MM.1S (cell line): Measurements from ENCODE around the gene KIRREL3.

ENCODE experiments used
- DNase-seq: peaks from one replicate; pipeline ENCODE4 v3.0.0-alpha.2; 2015
- H2AFZ ChIP-seq: fragments of 300-600 bp; sonication (generic); 2 replicates; pipeline ENCODE4 v1.6.0; 2016; ENCODE audit warnings: antibody characterized with exemption, low read length
- H3F3A ChIP-seq: fragments of 300-600 bp; sonication (generic); 2 replicates; pipeline ENCODE4 v1.6.1; 2016; ENCODE audit warnings: mild to moderate bottlenecking, antibody characterized with exemption, low read length, moderate library complexity, mixed read lengths; ENCODE audit not compliant: insufficient read depth
- H3K27ac ChIP-seq: fragments of 300-600 bp; sonication (generic); 2 replicates; pipeline ENCODE4 v1.5.1; 2016; ENCODE audit warnings: mild to moderate bottlenecking, low read length
- H3K27me3 ChIP-seq: fragments of 300-600 bp; sonication (generic); replicated peaks from 2 replicates; pipeline ENCODE4 v1.6.0; 2016; ENCODE audit warnings: low read length; ENCODE audit not compliant: insufficient read depth
- H3K36me3 ChIP-seq: fragments of 300-600 bp; sonication (generic); replicated peaks from 2 replicates; pipeline ENCODE4 v1.6.1; 2016; ENCODE audit warnings: mild to moderate bottlenecking, low read length, mixed read lengths; ENCODE audit not compliant: insufficient read depth
- H3K4me1 ChIP-seq: fragments of 300-600 bp; sonication (generic); 2 replicates; pipeline ENCODE4 v1.6.1; 2016; ENCODE audit warnings: low read length, mixed read lengths
- H3K4me2 ChIP-seq: fragments of 300-600 bp; sonication (generic); 2 replicates; pipeline ENCODE4 v1.6.0; 2016; ENCODE audit warnings: low read depth, low read length
- H3K4me3 ChIP-seq: fragments of 300-600 bp; sonication (generic); 2 replicates; pipeline ENCODE4 v1.5.1; 2016; ENCODE audit warnings: low read length, mixed read lengths
- H3K79me2 ChIP-seq: fragments of 300-600 bp; sonication (generic); 2 replicates; pipeline ENCODE4 v1.6.1; 2016; ENCODE audit warnings: mixed run types, low read length, mixed read lengths
- H3K9ac ChIP-seq: fragments of 300-600 bp; sonication (generic); 2 replicates; pipeline ENCODE4 v1.6.1; 2016; ENCODE audit warnings: low read length, mixed read lengths
- H3K9me2 ChIP-seq: fragments of 300-600 bp; sonication (generic); replicated peaks from 2 replicates; pipeline ENCODE4 v1.6.1; 2016; ENCODE audit warnings: mild to moderate bottlenecking, low read length, mixed read lengths; ENCODE audit not compliant: insufficient read depth
- H3K9me3 ChIP-seq: fragments of 300-600 bp; sonication (generic); replicated peaks from 2 replicates; pipeline ENCODE4 v1.6.1; 2016; ENCODE audit warnings: mild to moderate bottlenecking, low read length, mixed read lengths; ENCODE audit not compliant: insufficient read depth
- H4K20me1 ChIP-seq: fragments of 300-600 bp; sonication (generic); 2 replicates; pipeline ENCODE4 v1.6.1; 2016; ENCODE audit warnings: mild to moderate bottlenecking, low read length, moderate library complexity, mixed read lengths; ENCODE audit not compliant: insufficient read depth
- CTCF ChIP-seq: fragments of 300-600 bp; sonication (generic); IDR thresholded peaks from 2 replicates; pipeline ENCODE4 v1.5.1; 2016; ENCODE audit warnings: antibody characterized with exemption, low read length, mixed read lengths
- EZH2 ChIP-seq: fragments of 300-600 bp; sonication (generic); optimal IDR thresholded peaks from 2 replicates; pipeline ENCODE3; 2017; ENCODE audit warnings: low read depth, mild to moderate bottlenecking, antibody characterized with exemption, low read length, mixed read lengths
- EZH2phosphoT487 ChIP-seq: fragments of 300-600 bp; sonication (generic); IDR thresholded peaks from 2 replicates; pipeline ENCODE4 v1.6.1; 2018; ENCODE audit warnings: antibody characterized with exemption, low read length

KIRREL3 gene

GRCh38 chr11:126433989-126434949 lies 566.3 kb downstream of the KIRREL3 start:
- Histone ChIP-seq H3F3A (no peaks in the 10 kb centered on the region), H3K9me2 (no peaks in the 10 kb centered on the region), H3K36me3 (no peaks in the 10 kb centered on the region), H3K9ac (no peak overlapping the region), H4K20me1 (no peaks in the 10 kb centered on the region), H3K79me2 (no peaks in the 10 kb centered on the region), H3K27ac (no peak overlapping the region), H3K4me2 (no peak overlapping the region), H3K4me1 (0 out of 2 replicates have a peak, but pooled peaks cover 5% of the 10 kb centered on the region), H3K4me3 (no peak overlapping the region), H3K27me3 (no peaks in the 10 kb centered on the region), H3K9me3 (no peaks in the 10 kb centered on the region), H2AFZ (no peak overlapping the region)
- DNase-seq: no peak
- no peak for TF ChIP-seq CTCF
- no peak for TF ChIP-seq EZH2phosphoT487
- no peak for TF ChIP-seq EZH2

- H3F3A ChIP-seq: no peaks in the 10 kb centered on the region
- H3K27ac ChIP-seq: no peak overlapping the region
- no peak overlapping the region for H3K9ac ChIP-seq
- no peak overlapping the region for H3K4me2 ChIP-seq
- H3K9me2 ChIP-seq: no peaks in the 10 kb centered on the region
- H3K36me3 ChIP-seq: no peaks in the 10 kb centered on the region
- H3K4me1 ChIP-seq: 0 out of 2 replicates have a peak, but pooled peaks cover 2% of the 10 kb centered on the region
- TF ChIP-seq CTCF (no peak), EZH2 (no peak), EZH2phosphoT487 (no peak)
- H3K79me2 ChIP-seq: no peaks in the 10 kb centered on the region
- no peak for DNase-seq
- no peaks in the 10 kb centered on the region for H3K9me3 ChIP-seq
- no peak overlapping the region for H3K4me3 ChIP-seq
- H3K27me3 ChIP-seq: no peaks in the 10 kb centered on the region
- no peak overlapping the region for H2AFZ ChIP-seq
- H4K20me1 ChIP-seq: no peaks in the 10 kb centered on the region
Measured at GRCh38 chr11:126433244-126433846, 567.2 kb downstream of the KIRREL3 start.

- no peaks in the 10 kb centered on the region for H3K4me1 ChIP-seq
- no peaks in the 10 kb centered on the region for H3K79me2 ChIP-seq
- no peaks in the 10 kb centered on the region for H3K9me3 ChIP-seq
- H3K4me2 ChIP-seq: no peak overlapping the region
- H3F3A ChIP-seq: no peaks in the 10 kb centered on the region
- H3K9ac ChIP-seq: no peak overlapping the region
- no peaks in the 10 kb centered on the region for H3K9me2 ChIP-seq
- no peaks in the 10 kb centered on the region for H3K27me3 ChIP-seq
- H3K36me3 ChIP-seq: no peaks in the 10 kb centered on the region
- no peak for DNase-seq
- no peak for TF ChIP-seq EZH2phosphoT487
- TF ChIP-seq EZH2: no peak
- TF ChIP-seq CTCF: no peak
- no peak overlapping the region for H3K4me3 ChIP-seq
- no peak overlapping the region for H3K27ac ChIP-seq
- H4K20me1 ChIP-seq: no peaks in the 10 kb centered on the region
- no peak overlapping the region for H2AFZ ChIP-seq
Measured at GRCh38 chr11:126432525-126432924, 568.0 kb downstream of the KIRREL3 start.
